Bone marrow (tissue), 2 donors: ENCODE results near the gene HPSE.
"Not testable (repeated sequence)": the region's sequence is repeated elsewhere in the genome, so short reads cannot be mapped to it uniquely, and the experiment has no call there.

Source experiments
- DNase-seq, 2 donors: peaks; one replicate each; lab custom pipeline; 2025; lab: John Stamatoyannopoulos, UW

Gene HPSE

DNA sequence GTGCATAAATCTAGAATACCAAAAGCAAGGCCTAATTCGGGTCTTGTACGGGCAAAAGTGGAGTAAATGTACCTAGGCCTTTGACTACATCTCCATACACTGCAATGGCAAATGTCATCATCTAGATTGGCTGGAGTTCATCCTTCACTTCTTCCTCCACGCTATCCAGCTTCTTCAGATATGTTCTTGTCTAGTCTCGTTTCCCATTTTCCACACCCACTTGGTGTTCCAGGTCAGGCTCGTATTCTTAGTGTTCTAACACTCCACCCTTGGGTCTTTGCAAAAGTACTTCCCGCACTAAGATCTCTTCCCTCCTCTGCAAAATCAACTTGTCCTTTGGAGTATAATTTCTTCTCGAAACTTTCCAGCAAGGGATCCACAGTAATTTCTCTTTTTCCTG is 51.5 kb downstream of the HPSE start:
- DNase-seq = no peak

GRCh38 chr4:83282049-83282535 is 52.6 kb downstream of the HPSE start:
- DNase-seq = peak in 1 of 2 donors; percentile 64

DNA sequence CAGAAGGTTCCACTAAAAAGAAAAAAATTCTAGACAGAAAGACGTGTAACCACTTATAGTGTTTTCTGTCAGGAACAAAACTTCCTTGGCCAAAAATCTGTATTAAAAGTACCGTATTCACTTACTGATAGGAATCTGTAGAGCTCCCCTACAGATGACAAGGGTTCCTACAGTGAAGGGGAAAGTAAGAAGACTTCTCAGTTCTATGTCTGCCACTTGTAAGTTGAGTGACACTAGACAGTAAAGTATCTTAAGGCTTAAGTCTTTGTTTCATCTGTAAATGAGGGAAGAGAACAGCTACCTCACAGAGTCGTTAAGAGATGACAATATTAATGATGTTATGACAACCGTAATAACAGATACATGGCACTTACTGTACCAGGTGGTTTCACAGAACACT is 53.3 kb downstream of the HPSE start:
- peak in 1 of 2 donors; percentile 10 for DNase-seq

GRCh38 chr4:83276299-83277040 is 58.2 kb downstream of the HPSE start:
- DNase-seq = peak in 1 of 2 donors; percentile 51

DNA sequence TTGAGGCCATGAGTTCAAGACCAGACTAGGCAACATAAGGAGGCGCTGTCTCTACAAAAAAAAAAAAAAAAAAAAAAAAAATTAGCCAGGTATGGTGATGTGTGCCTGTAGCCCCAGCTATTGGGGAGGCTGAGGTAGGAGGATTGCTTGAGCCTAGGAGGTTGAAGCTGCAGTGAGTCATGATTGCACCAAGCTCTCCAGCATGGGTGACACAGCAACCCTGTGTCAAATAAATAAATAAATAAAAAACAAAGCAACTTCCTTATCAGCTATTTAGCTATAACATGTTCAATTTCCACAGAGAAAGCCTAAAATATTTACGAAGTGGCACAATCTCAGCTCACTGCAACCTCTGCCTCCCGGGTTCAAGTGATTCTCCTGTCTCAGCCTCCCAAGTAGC is 60.7 kb downstream of the HPSE start:
- DNase-seq = not testable (repeated sequence)

- peak in 1 of 2 donors; percentile 28 for DNase-seq
Observed at GRCh38 chr4:83272900-83273299, 61.7 kb downstream of the HPSE start.

DNA sequence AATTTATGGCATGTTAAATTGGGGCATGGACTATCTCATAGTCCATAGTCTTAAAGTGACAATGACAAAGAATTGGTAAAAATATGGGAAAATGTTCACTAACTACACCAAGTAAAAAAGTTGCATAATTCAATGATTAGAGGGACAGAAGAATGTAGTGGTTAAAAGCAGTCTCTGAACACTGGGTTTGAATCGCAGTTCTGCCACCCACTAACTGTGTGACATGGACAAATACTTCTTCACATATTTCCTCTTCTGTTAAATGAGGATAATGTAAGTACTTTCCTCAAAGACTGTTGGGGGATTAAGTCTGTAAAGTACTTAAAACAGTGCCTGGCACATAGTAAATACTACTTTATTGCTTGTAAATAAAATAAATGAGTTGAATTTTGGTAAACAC is 65.4 kb downstream of the HPSE start:
- DNase-seq = no peak

GRCh38 chr4:83268491-83268890 is 66.2 kb downstream of the HPSE start:
- no peak for DNase-seq

DNA sequence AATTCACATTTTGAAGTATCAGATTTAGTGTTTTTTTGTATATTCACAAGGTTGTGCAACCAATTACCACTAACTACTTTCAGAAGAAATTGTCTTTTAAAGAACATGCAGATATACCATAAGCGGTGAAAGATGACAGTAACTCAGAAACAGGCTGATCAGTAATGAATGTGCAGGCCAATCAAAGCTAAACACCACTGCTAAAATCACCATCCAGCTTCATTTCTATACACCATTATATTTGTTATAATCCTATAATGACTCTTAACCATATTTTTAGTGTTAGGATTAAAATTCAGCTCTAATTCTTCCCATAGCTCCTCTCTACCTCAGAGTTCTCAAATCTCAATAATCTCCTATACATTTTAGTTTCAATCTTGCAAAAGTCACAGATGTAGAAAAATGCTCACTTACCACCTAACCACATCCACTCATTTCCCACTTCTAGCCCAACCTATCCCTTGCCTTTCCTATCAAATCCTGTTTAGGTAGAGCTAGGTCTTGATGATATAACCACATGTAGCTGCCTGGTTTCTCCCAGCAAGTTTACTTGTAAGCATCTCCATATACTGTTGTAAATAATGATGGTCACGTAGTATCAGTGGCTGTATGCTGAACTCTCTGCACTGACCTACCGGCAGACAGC is 66.7 kb downstream of the HPSE start:
- no peak for DNase-seq

DNA sequence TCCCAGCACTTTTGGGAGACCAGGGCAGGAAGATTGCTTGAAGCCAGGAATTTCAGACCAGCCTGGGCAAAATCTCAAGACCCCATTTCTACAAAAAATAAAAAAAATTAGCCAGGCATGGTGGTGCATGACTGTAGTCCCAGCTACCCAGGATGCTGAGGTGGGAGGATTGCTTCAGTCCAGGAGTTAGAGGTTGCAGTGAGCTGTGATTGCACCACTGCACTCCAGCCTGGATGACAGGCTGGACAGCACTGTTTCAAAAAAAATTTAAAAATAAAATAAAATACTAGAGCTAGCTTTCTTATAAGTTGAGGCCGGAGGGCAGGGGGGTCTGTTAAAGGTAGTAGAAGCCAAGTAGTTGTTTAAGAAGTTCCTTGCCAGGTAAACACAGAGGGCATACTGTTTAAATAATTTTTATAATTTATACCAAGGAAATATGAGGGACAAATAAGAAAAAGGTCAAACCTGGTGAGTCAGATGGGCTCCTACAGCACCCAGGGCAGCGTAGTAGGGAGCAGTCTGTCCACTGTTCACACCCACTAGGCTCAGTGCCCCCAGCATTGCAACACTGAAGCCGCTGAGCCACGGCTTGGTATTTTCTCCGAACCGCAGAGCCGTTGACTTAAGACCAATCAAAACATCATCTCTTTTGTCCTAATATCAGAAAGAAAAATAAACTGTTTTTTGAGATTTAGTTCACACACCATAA is 67.4 kb downstream of the HPSE start:
- no peak for DNase-seq

DNA sequence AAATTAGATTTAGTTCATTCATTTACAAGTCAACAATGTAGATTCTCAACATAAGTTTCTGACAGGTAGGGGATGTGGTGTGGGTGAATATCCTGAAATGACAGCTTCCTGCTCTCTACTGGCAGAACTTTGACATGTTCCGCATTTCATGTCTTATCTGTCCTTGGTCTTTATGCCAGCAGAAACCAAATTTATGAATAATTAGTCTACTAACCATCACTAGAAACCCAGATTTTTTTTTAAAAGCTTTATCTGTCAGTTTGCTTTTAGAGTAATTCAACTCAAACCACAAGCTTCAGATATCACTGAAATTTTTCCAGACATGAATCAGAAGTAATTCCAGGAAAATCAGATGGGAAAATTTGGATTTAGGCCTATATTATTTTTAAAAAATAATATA is 68.0 kb downstream of the HPSE start:
- peak in 1 of 2 donors; percentile 39 for DNase-seq

- no peak for DNase-seq
Observed at GRCh38 chr4:83263106-83263505, 71.5 kb downstream of the HPSE start.

GRCh38 chr4:83262682-83263081 is 72.0 kb downstream of the HPSE start:
- DNase-seq = no peak

GRCh38 chr4:83261307-83261706 is 73.3 kb downstream of the HPSE start:
- no peak for DNase-seq

DNA sequence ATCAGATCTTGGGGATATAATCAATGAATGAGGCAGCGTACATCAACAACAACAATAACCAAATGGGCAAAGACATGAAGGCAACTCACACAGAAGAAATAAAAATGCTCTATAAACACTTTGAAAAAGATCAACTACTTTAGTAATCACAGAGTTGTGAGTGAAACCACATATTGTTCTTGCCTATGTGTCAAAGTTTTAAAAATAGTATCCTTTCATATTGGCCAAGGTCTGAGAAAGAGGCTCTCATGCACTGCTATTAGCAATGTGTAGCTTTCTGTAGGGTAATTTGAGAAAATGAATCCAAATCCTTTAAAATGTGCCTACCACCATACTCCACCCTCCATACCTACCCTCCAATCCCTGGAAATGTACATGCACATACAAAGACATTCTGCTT is 75.1 kb downstream of the HPSE start:
- no peak for DNase-seq

GRCh38 chr4:83258461-83258860 is 76.2 kb downstream of the HPSE start:
- no peak for DNase-seq

- DNase-seq = no peak
Observed at GRCh38 chr4:83257811-83258210, 76.8 kb downstream of the HPSE start.

- no peak for DNase-seq
Observed at GRCh38 chr4:83255584-83255983, 79.1 kb downstream of the HPSE start.

DNA sequence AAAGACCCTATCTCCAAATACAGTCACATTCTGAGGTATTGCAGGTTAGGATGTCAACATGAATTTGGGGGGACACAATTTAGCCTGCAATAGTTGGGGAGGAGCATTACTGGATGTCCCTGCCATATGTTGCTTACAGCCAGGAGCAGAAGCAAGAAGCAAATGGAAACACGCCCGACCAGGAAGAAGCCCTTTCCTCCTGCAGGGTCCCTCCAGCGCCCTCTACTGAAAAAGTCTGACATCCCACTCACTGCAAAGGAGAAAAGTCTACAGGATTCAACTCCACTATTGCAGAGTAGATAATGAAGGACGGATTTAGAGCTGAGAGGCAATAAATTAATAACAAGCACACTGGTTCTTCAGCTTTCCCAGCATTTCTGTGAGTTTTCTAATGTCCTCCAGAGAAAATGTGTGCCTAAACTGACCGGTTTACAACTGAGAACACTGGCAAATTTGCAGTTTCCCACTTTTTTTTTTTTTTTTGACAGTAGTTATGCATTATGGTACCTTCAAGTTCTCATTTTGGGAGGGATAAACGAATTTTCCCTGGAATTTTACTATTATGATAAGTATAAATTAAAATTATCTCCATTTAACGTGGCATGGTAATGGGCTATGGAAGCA is 81.8 kb downstream of the HPSE start:
- peak; percentile 21 to 85 for DNase-seq

DNA sequence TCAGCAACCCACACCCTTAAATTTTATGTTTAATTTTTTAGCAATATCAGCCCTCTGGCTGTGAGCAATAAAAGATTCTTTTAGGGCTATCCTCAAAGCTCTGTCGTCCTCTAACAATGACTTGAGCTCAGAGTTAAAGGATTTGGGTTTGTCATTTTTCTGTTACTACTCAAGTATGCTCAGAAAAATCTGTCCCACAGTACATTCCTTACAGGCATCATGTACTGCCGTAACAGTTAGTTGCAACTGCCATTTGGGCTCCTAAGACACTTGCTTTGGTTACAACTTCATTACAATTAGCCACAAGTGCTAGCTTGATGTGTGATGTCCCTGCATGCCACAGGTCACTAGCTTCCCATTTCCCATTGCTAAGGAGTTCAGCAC is 83.2 kb downstream of the HPSE start:
- DNase-seq = no peak

- DNase-seq = no peak
Observed at GRCh38 chr4:83250687-83251446, 83.8 kb downstream of the HPSE start.

GRCh38 chr4:83248486-83248885 is 86.2 kb downstream of the HPSE start:
- DNase-seq = no peak
